HCEC 1CT (cell line): Measurements from ENCODE around the gene CALM3.
"Not testable (repeated sequence)": the region's sequence is repeated elsewhere in the genome, so short reads cannot be mapped to it uniquely, and the experiment has no call there.

ENCODE experiments used
- DNase-seq: peaks from one replicate; pipeline ENCODE4 v3.0.0-alpha.2; 2017

Gene CALM3

GRCh38 chr19:46616631-46617322 is 15.6 kb downstream of the CALM3 start:
- DNase-seq: peak; percentile 26

GRCh38 chr19:46617601-46618000 is 16.5 kb downstream of the CALM3 start:
- DNase-seq: no peak

GRCh38 chr19:46618670-46619231 is 17.6 kb downstream of the CALM3 start:
- peak; percentile 21 for DNase-seq

- DNase-seq: no peak
These were observed 19.1 kb downstream of the CALM3 start for GRCh38 chr19:46620267-46620666.

- DNase-seq: no peak
These were observed 19.6 kb downstream of the CALM3 start for GRCh38 chr19:46620716-46621115.

- DNase-seq: no peak
These were observed 20.3 kb downstream of the CALM3 start for GRCh38 chr19:46621191-46622117.

- DNase-seq: no peak
These were observed 21.0 kb downstream of the CALM3 start for GRCh38 chr19:46622118-46622446.

GRCh38 chr19:46623915-46624502 is 22.9 kb downstream of the CALM3 start:
- DNase-seq: no peak

GRCh38 chr19:46624958-46625661 is 24.0 kb downstream of the CALM3 start, which contains the start of gene PTGIR:
Gene PTGIR (minus strand): TSS chr19:46625089. CDS start chr19:46624225, 864 bp downstream.
- DNase-seq: peak; percentile 70

- no peak for DNase-seq
These were observed 24.6 kb downstream of the CALM3 start for GRCh38 chr19:46625731-46626130.

GRCh38 chr19:46626446-46626845 is 25.3 kb downstream of the CALM3 start:
- no peak for DNase-seq

- DNase-seq: not testable (repeated sequence)
These were observed 27.8 kb downstream of the CALM3 start for GRCh38 chr19:46628970-46629369.

GRCh38 chr19:46629546-46630025 is 28.5 kb downstream of the CALM3 start:
- DNase-seq: no peak

- DNase-seq: no peak
These were observed 29.6 kb downstream of the CALM3 start for GRCh38 chr19:46630586-46631205.

GRCh38 chr19:46631481-46631880 is 30.4 kb downstream of the CALM3 start:
- DNase-seq: peak; percentile 28

- DNase-seq: no peak
These were observed 32.0 kb downstream of the CALM3 start for GRCh38 chr19:46633130-46633529.

GRCh38 chr19:46634045-46634655 is 33.0 kb downstream of the CALM3 start:
- DNase-seq: peak; percentile 39

- DNase-seq: no peak
These were observed 33.6 kb downstream of the CALM3 start for GRCh38 chr19:46634656-46635218.

- DNase-seq: no peak
These were observed 35.0 kb downstream of the CALM3 start, which contains the start of gene GNG8 for GRCh38 chr19:46635920-46636761. Gene GNG8 (minus strand): TSS chr19:46636202. CDS start chr19:46634682, 1,520 bp downstream.

GRCh38 chr19:46637224-46637623 is 36.1 kb downstream of the CALM3 start:
- no peak for DNase-seq
